Activated CD4-positive, alpha-beta memory T cell treated with anti-CD3 and anti-CD28 coated beads for 36 hours (primary cell): ENCODE data around the gene PCDHA7. TPM values are rescaled to one million over a fixed set of nuclear protein-coding genes. Genes with fewer than 3 reads are reported as not detected.
"Not testable (repeated sequence)": the region's sequence is repeated elsewhere in the genome, so short reads cannot be mapped to it uniquely, and the experiment has no call there.

Experiments
- CTCF ChIA-PET: fragments of 350-600 bp; sonication (Branson Sonifier 250); formaldehyde crosslinking; loops from one replicate; lab custom pipeline; 2021; ENCODE audit warnings: antibody characterized with exemption, inconsistent platforms; lab: Charles Lee
- POLR2A ChIA-PET: fragments of 350-600 bp; sonication (Branson Sonifier 250); formaldehyde crosslinking; loops from one replicate; lab custom pipeline; 2021; ENCODE audit warnings: antibody characterized with exemption; lab: Charles Lee
- DNase-seq: peaks from one replicate; pipeline ENCODE4 v3.0.0-alpha.2; 2020
- H3K27ac Mint-ChIP-seq: one replicate; pipeline ENCODE4 v1.8.0; 2021; ENCODE audit warnings: mixed read lengths
- H3K27me3 Mint-ChIP-seq: one replicate; pipeline ENCODE4 v1.8.0; 2021; ENCODE audit warnings: mixed read lengths
- H3K36me3 Mint-ChIP-seq: one replicate; pipeline ENCODE4 v1.8.0; 2021; ENCODE audit warnings: mixed read lengths
- H3K4me1 Mint-ChIP-seq: one replicate; pipeline ENCODE4 v1.8.0; 2021; ENCODE audit warnings: low read depth, mixed read lengths
- H3K4me3 Mint-ChIP-seq: one replicate; pipeline ENCODE4 v1.8.0; 2021; ENCODE audit warnings: mild to moderate bottlenecking, mixed read lengths
- H3K9me3 Mint-ChIP-seq: one replicate; pipeline ENCODE4 v1.8.0; 2021; ENCODE audit warnings: mixed read lengths
- intact Hi-C: fragments of 100-400 bp; cut with micrococcal nuclease; formaldehyde crosslinking; loops from one replicate; pipeline ENCODE4 v1.15.1; 2023
- total RNA-seq, 2 experiments: library from RNA; stranded (reverse); gene quantifications; one replicate each; pipeline ENCODE4 v1.2.3, GENCODE V29; 2021

Gene PCDHA7
- total RNA-seq = not detected

GRCh38 chr5:140833993-140834392, at the start of gene PCDHA7:
PCDHA7 (plus strand) TSS chr5:140834269; CDS start chr5:140834384, 115 bp downstream.
- H3K9me3 Mint-ChIP-seq = peaks cover 23% of the 10 kb centered on the region
- H3K27me3 Mint-ChIP-seq = peaks cover 16% of the 10 kb centered on the region
- no peak for DNase-seq
- intact Hi-C loops = no loop called here
- ChIA-PET POLR2A (no interaction called here), CTCF (interaction anchor here (0.9 kb wide), 1 partner anchor 193 kb away, joined by 3 read pairs; no protein-coding TSS in a partner anchor)
- no peak within 1 kb of the TSS for H3K27ac Mint-ChIP-seq
- H3K4me1 Mint-ChIP-seq = no peaks in the 10 kb centered on the region
- peaks cover 12% of the 10 kb centered on the region for H3K36me3 Mint-ChIP-seq
- H3K4me3 Mint-ChIP-seq = no peak within 1 kb of the TSS

- DNase-seq = no peak
- intact Hi-C loops = no loop called here
- H3K9me3 Mint-ChIP-seq = peaks cover 56% of the 10 kb centered on the region
- ChIA-PET POLR2A (no interaction called here), CTCF (interaction anchor here (1.0 kb wide), 1 partner anchor 22 kb away, joined by 3 read pairs; no protein-coding TSS in a partner anchor)
- peaks cover 24% of the 10 kb centered on the region for H3K27me3 Mint-ChIP-seq
- peaks cover 22% of the 10 kb centered on the region for H3K36me3 Mint-ChIP-seq
- no peak within 1 kb of the TSS for H3K27ac Mint-ChIP-seq
- H3K4me3 Mint-ChIP-seq = no peak within 1 kb of the TSS
- no peaks in the 10 kb centered on the region for H3K4me1 Mint-ChIP-seq
Measured at GRCh38 chr5:140785905-140786686, 48.0 kb upstream of the PCDHA7 start, which contains the start of gene PCDHA1. PCDHA1 (plus strand) TSS chr5:140786140.

- CTCF ChIA-PET, DNase-seq, H3K27ac Mint-ChIP-seq, H3K4me1 Mint-ChIP-seq, H3K4me3 Mint-ChIP-seq, POLR2A ChIA-PET, intact Hi-C loops: not testable (repeated sequence)
- Mint-ChIP-seq H3K36me3 (peaks cover 22% of the 10 kb centered on the region), H3K27me3 (peaks cover 30% of the 10 kb centered on the region), H3K9me3 (peaks cover 53% of the 10 kb centered on the region)
Measured at GRCh38 chr5:140787422-140787821, 46.6 kb upstream of the PCDHA7 start.

- H3K27ac Mint-ChIP-seq, DNase-seq, POLR2A ChIA-PET, intact Hi-C loops, H3K4me3 Mint-ChIP-seq, CTCF ChIA-PET, H3K4me1 Mint-ChIP-seq: not testable (repeated sequence)
- peaks cover 22% of the 10 kb centered on the region for H3K36me3 Mint-ChIP-seq
- H3K9me3 Mint-ChIP-seq = peaks cover 48% of the 10 kb centered on the region
- H3K27me3 Mint-ChIP-seq = peaks cover 33% of the 10 kb centered on the region
Measured at GRCh38 chr5:140787849-140788504, 46.1 kb upstream of the PCDHA7 start.

GRCh38 chr5:140791089-140791488, 43.0 kb upstream of the PCDHA7 start:
- peaks cover 54% of the 10 kb centered on the region for H3K9me3 Mint-ChIP-seq
- no peaks in the 10 kb centered on the region for H3K4me1 Mint-ChIP-seq
- no peak for DNase-seq
- H3K36me3 Mint-ChIP-seq = peaks cover 24% of the 10 kb centered on the region
- H3K4me3 Mint-ChIP-seq = no peak overlapping the region
- intact Hi-C loops = loop anchor here (10.0 kb wide), 1 partner anchor 74 kb away; the partner anchor contains the start of gene PCDHA11
- ChIA-PET CTCF (no interaction called here), POLR2A (no interaction called here)
- peaks cover 37% of the 10 kb centered on the region for H3K27me3 Mint-ChIP-seq
- no peak overlapping the region for H3K27ac Mint-ChIP-seq

- no peak for DNase-seq
- Mint-ChIP-seq H3K4me1 (no peaks in the 10 kb centered on the region), H3K4me3 (no peak within 1 kb of the TSS), H3K36me3 (peaks cover 9% of the 10 kb centered on the region), H3K27me3 (peaks cover 29% of the 10 kb centered on the region), H3K9me3 (peaks cover 32% of the 10 kb centered on the region), H3K27ac (no peak within 1 kb of the TSS)
- intact Hi-C loops = loop anchor here (10.0 kb wide), 1 partner anchor 70 kb away; the partner anchor contains the start of gene PCDHA11
- ChIA-PET CTCF (no interaction called here), POLR2A (no interaction called here)
Measured at GRCh38 chr5:140794595-140795258, 39.3 kb upstream of the PCDHA7 start, which contains the start of gene PCDHA2. PCDHA2 (plus strand) TSS chr5:140794852.

- no peak overlapping the region for H3K4me3 Mint-ChIP-seq
- CTCF ChIA-PET = no interaction called here
- DNase-seq = no peak
- peaks cover 8% of the 10 kb centered on the region for H3K36me3 Mint-ChIP-seq
- POLR2A ChIA-PET = no interaction called here
- H3K9me3 Mint-ChIP-seq = peaks cover 33% of the 10 kb centered on the region
- no peak overlapping the region for H3K27ac Mint-ChIP-seq
- intact Hi-C loops = loop anchor here (10.0 kb wide), 1 partner anchor 70 kb away; the partner anchor contains the start of gene PCDHA11
- peaks cover 31% of the 10 kb centered on the region for H3K27me3 Mint-ChIP-seq
- no peaks in the 10 kb centered on the region for H3K4me1 Mint-ChIP-seq
Measured at GRCh38 chr5:140795259-140795641, 38.8 kb upstream of the PCDHA7 start.

GRCh38 chr5:140796072-140796717, 37.9 kb upstream of the PCDHA7 start:
- H3K4me1 Mint-ChIP-seq, DNase-seq, POLR2A ChIA-PET, H3K36me3 Mint-ChIP-seq, H3K27ac Mint-ChIP-seq, CTCF ChIA-PET, H3K4me3 Mint-ChIP-seq: not testable (repeated sequence)
- intact Hi-C loops = loop anchor here (10.0 kb wide), 1 partner anchor 69 kb away; the partner anchor contains the start of gene PCDHA11
- Mint-ChIP-seq H3K27me3 (peaks cover 32% of the 10 kb centered on the region), H3K9me3 (peaks cover 36% of the 10 kb centered on the region)

GRCh38 chr5:140796718-140797095, 37.4 kb upstream of the PCDHA7 start:
- intact Hi-C loops = loop anchor here (10.0 kb wide), 1 partner anchor 68 kb away; the partner anchor contains the start of gene PCDHA11
- Mint-ChIP-seq H3K4me3 (no peak overlapping the region), H3K9me3 (peaks cover 41% of the 10 kb centered on the region), H3K36me3 (peaks cover 8% of the 10 kb centered on the region), H3K4me1 (no peaks in the 10 kb centered on the region), H3K27ac (no peak overlapping the region), H3K27me3 (peaks cover 32% of the 10 kb centered on the region)
- no peak for DNase-seq
- ChIA-PET CTCF (no interaction called here), POLR2A (no interaction called here)

GRCh38 chr5:140800816-140801493, 33.1 kb upstream of the PCDHA7 start, which contains the start of gene PCDHA3:
PCDHA3 (plus strand) TSS chr5:140801057.
- Mint-ChIP-seq H3K27me3 (peaks cover 22% of the 10 kb centered on the region), H3K9me3 (peaks cover 36% of the 10 kb centered on the region), H3K4me1 (no peaks in the 10 kb centered on the region), H3K36me3 (peaks cover 7% of the 10 kb centered on the region), H3K27ac (no peak within 1 kb of the TSS), H3K4me3 (no peak within 1 kb of the TSS)
- intact Hi-C loops = no loop called here
- no peak for DNase-seq
- ChIA-PET POLR2A (no interaction called here), CTCF (no interaction called here)

- Mint-ChIP-seq H3K9me3 (peaks cover 36% of the 10 kb centered on the region), H3K36me3 (peaks cover 8% of the 10 kb centered on the region), H3K4me1 (no peaks in the 10 kb centered on the region), H3K27ac (no peak overlapping the region), H3K4me3 (no peak overlapping the region), H3K27me3 (peaks cover 22% of the 10 kb centered on the region)
- intact Hi-C loops = no loop called here
- ChIA-PET POLR2A (no interaction called here), CTCF (no interaction called here)
- no peak for DNase-seq
Measured at GRCh38 chr5:140801494-140801841, 32.6 kb upstream of the PCDHA7 start.
